Lower leg skin (tissue), 4 donors: Measurements from ENCODE around the gene PLCB1. TPM values are rescaled to one million over a fixed set of nuclear protein-coding genes. Genes with fewer than 3 reads are reported as not detected.
"Not testable (repeated sequence)": the region's sequence is repeated elsewhere in the genome, so short reads cannot be mapped to it uniquely, and the experiment has no call there.

Experiments
- DNase-seq, 2 donors: peaks; one replicate each; pipeline ENCODE4 v3.0.0-alpha.2; 2019; ENCODE audit warnings: low spot score in 2 of 2
- H3K4me3 ChIP-seq: fragments of 200-600 bp; sonication (generic); 2 replicates; pipeline ENCODE4 v1.5.1; 2017; ENCODE audit warnings: mild to moderate bottlenecking, low read depth; ENCODE audit not compliant: poor library complexity, severe bottlenecking
- CTCF ChIP-seq, 3 donors: fragments of 450-650 bp; IDR thresholded peaks; one replicate each; pipeline ENCODE4 v1.5.1; 2016; ENCODE audit warnings: antibody characterized with exemption in 3 of 3, mild to moderate bottlenecking in 3 of 3, moderate library complexity in 2 of 3
- POLR2A ChIP-seq, 2 donors: fragments of 450-650 bp; IDR thresholded peaks; one replicate each; pipeline ENCODE4 v1.6.1; 2016 to 2017; ENCODE audit warnings: antibody characterized with exemption in 2 of 2, mild to moderate bottlenecking in 1 of 2, moderate library complexity in 1 of 2
- WGBS, 2 donors: methylation state at CpG; one replicate each; pipeline ENCODE4 v1.1.5; 2018; 5-methylcytosine and 5-hydroxymethylcytosine counted together
- intact Hi-C: fragments of 100-400 bp; cut with DNase I; formaldehyde crosslinking; loops from one replicate; pipeline ENCODE4 v1.15.0; 2023; ENCODE audit warnings: low total_unique reads
- total RNA-seq, 4 donors: library from RNA; depleted of rRNA; stranded (reverse); fragments of >200 nt; gene quantifications; one replicate each; pipeline ENCODE4 v1.1.0, GENCODE V29; 2016

The PLCB1 gene
- total RNA-seq, 4 donors from 2014 or later = 4.1 to 16.2 (median 9.1) TPM

- TF ChIP-seq CTCF (IDR thresholded peaks at IDR 0.05) (no peak), POLR2A (IDR thresholded peaks at IDR 0.05) (no peak)
- WGBS, 2 donors = 52 to 58% methylated on average over 5 of the region's 5 CpGs
- no peak for DNase-seq
- intact Hi-C loops = no loop called here
- H3K4me3 ChIP-seq = no peak overlapping the region
Measured at GRCh38 chr20:8095648-8096572, 36.2 kb upstream of the PLCB1 start.

- no peak for DNase-seq
- TF ChIP-seq CTCF (IDR thresholded peaks at IDR 0.05) (no peak), POLR2A (IDR thresholded peaks at IDR 0.05) (no peak)
- WGBS, 2 donors = 65 to 75% methylated on average over 2 of the region's 2 CpGs
- intact Hi-C loops = no loop called here
- H3K4me3 ChIP-seq = no peak overlapping the region
Measured at GRCh38 chr20:8097307-8097706, 34.8 kb upstream of the PLCB1 start.

GRCh38 chr20:8104252-8104651 lies 27.8 kb upstream of the PLCB1 start:
- intact Hi-C loops = no loop called here
- H3K4me3 ChIP-seq = no peak overlapping the region
- TF ChIP-seq CTCF (IDR thresholded peaks at IDR 0.05) = no peak
- no peak for TF ChIP-seq POLR2A (IDR thresholded peaks at IDR 0.05)
- DNase-seq = no peak
- 91% methylated on average over 2 of the region's 2 CpGs for WGBS, 2 donors

- 92 to 94% methylated on average over 17 to 19 of the region's 21 CpGs for WGBS, 2 donors
- DNase-seq, H3K4me3 ChIP-seq, intact Hi-C loops: not testable (repeated sequence)
Measured at GRCh38 chr20:8114612-8115011, 17.5 kb upstream of the PLCB1 start.

- no peak for DNase-seq
- no peak overlapping the region for H3K4me3 ChIP-seq
- TF ChIP-seq POLR2A (IDR thresholded peaks at IDR 0.05) = no peak
- no peak for TF ChIP-seq CTCF (IDR thresholded peaks at IDR 0.05)
- intact Hi-C loops = no loop called here
Measured at GRCh38 chr20:8115436-8115835, 16.6 kb upstream of the PLCB1 start.

- WGBS, 2 donors = 56 to 57% methylated on average over 5 of the region's 5 CpGs
- intact Hi-C loops = no loop called here
Measured at GRCh38 chr20:8116067-8116811, 15.8 kb upstream of the PLCB1 start.

More at GRCh38 chr20:8116067-8116811, 15.8 kb upstream of the PLCB1 start:
- no peak overlapping the region for H3K4me3 ChIP-seq
- DNase-seq = no peak
- TF ChIP-seq POLR2A (IDR thresholded peaks at IDR 0.05) = no peak
- no peak for TF ChIP-seq CTCF (IDR thresholded peaks at IDR 0.05)
